GM12878 (cell line): Measurements from ENCODE around the gene PSMC6. TPM values are rescaled to one million over a fixed set of nuclear protein-coding genes. Genes with fewer than 3 reads are reported as not detected.

Experiments used
- ATAC-seq: fragments of 200-7000 bp; cut with Tn5 transposase; 3 replicates; pipeline ENCODE4 v1.9.1; 2020; ENCODE audit warnings: mild to moderate bottlenecking, moderate library complexity
- BruUV-seq: library from RNA; stranded (reverse); fragments of 400-500 nt; replicated peaks from 2 replicates; lab custom pipeline; 2021; lab: Mats Ljungman, UMichigan
- CTCF ChIA-PET: fragments of 300-600 bp; sonication (Branson Sonifier 250); formaldehyde crosslinking; extraction: SDS; loops from one replicate; lab custom pipeline; 2021; ENCODE audit warnings: inconsistent platforms; lab: Yijun Ruan, JAX
- POLR2A ChIA-PET: fragments of 350-600 bp; formaldehyde crosslinking; extraction: SDS; loops from one replicate; lab custom pipeline; 2021; ENCODE audit warnings: inconsistent platforms; lab: Charles Lee
- RAD21 ChIA-PET: fragments of 300-600 bp; sonication (Branson Sonifier 250); formaldehyde crosslinking; loops from one replicate; lab custom pipeline; 2023; ENCODE audit warnings: antibody characterized with exemption; ENCODE audit not compliant: unreplicated experiment; lab: Charles Lee
- SMC1A ChIA-PET: fragments of 300-600 bp; sonication (Branson Sonifier 250); formaldehyde crosslinking; loops from one replicate; lab custom pipeline; 2023; ENCODE audit not compliant: unreplicated experiment, uncharacterized antibody; lab: Charles Lee
- DNase-seq: peaks from one replicate; pipeline ENCODE4 v3.0.0-alpha.2; 2011; ENCODE audit warnings: low read depth, low spot score
- FAIRE-seq: peaks from 3 replicates; lab custom pipeline; 2011; peaks lifted over from hg19 to GRCh38; lab: Jason Lieb, UNC
- H2AFZ ChIP-seq: 2 replicates; pipeline ENCODE4 v1.6.0; 2011; ENCODE audit warnings: low read depth, low read length, control low read depth; ENCODE audit not compliant: control insufficient read depth
- H3K27ac ChIP-seq: 2 replicates; pipeline ENCODE4 v1.5.1; 2011; ENCODE audit warnings: control low read depth; ENCODE audit not compliant: control insufficient read depth, insufficient read depth
- H3K27me3 ChIP-seq, 2 experiments: replicated peaks in 1 of 2; 2 replicates each; pipeline versions ENCODE4 v1.6.0 to v1.6.1; 2011; ENCODE audit warnings: low read length in 1 of 2; ENCODE audit not compliant: control insufficient read depth in 2 of 2, insufficient read depth in 2 of 2
- H3K36me3 ChIP-seq, 2 experiments: 2 replicates each; pipeline ENCODE4 v1.5.1; 2011; ENCODE audit warnings: low read length in 1 of 2; ENCODE audit not compliant: control insufficient read depth in 2 of 2, insufficient read depth in 2 of 2
- H3K4me1 ChIP-seq: 2 replicates; pipeline ENCODE4 v1.6.1; 2011; ENCODE audit warnings: mild to moderate bottlenecking, low read length, moderate library complexity, mixed read lengths; ENCODE audit not compliant: control insufficient read depth, insufficient read depth
- H3K4me2 ChIP-seq: 2 replicates; pipeline ENCODE4 v1.6.0; 2011; ENCODE audit warnings: control low read depth; ENCODE audit not compliant: control insufficient read depth, insufficient read depth
- H3K4me3 ChIP-seq: fragments of 200-600 bp; sonication (generic); 2 replicates; pipeline ENCODE4 v1.5.1; 2016
- H3K79me2 ChIP-seq: 2 replicates; pipeline ENCODE4 v1.6.0; 2011; ENCODE audit warnings: low read length; ENCODE audit not compliant: control insufficient read depth, insufficient read depth
- H3K9ac ChIP-seq: 2 replicates; pipeline ENCODE4 v1.8.0; 2011; ENCODE audit warnings: low read length, control low read depth, mixed read lengths; ENCODE audit not compliant: control insufficient read depth, insufficient read depth
- H3K9me3 ChIP-seq: replicated peaks from 3 replicates; pipeline ENCODE4 v1.5.1; 2011; ENCODE audit warnings: mild to moderate bottlenecking, low read length; ENCODE audit not compliant: control insufficient read depth, insufficient read depth
- H4K20me1 ChIP-seq: 2 replicates; pipeline ENCODE4 v1.6.0; 2011; ENCODE audit not compliant: control insufficient read depth, insufficient read depth
- BCL11A ChIP-seq: IDR thresholded peaks from 2 replicates; pipeline ENCODE4 v1.6.1; 2011; ENCODE audit warnings: low read depth, low read length
- BRCA1 ChIP-seq: IDR thresholded peaks from 2 replicates; pipeline ENCODE4 v1.6.1; 2011; ENCODE audit warnings: low read depth, low read length, improper control_type of control experiment
- CHD1 ChIP-seq: IDR thresholded peaks from 2 replicates; pipeline ENCODE4 v1.6.1; 2012; ENCODE audit warnings: low read depth, low read length, improper control_type of control experiment
- ETV6 ChIP-seq, 2 experiments: fragments of 450-650 bp in 1 of 2; IDR thresholded peaks in 1 of 2; conservative IDR thresholded peaks in 1 of 2; 2 replicates each; pipeline ENCODE4 v1.6.1; 2014; ENCODE audit warnings: antibody characterized with exemption in 1 of 2, borderline replicate concordance in 1 of 2, low read depth in 1 of 2, mild to moderate bottlenecking in 1 of 2, moderate library complexity in 1 of 2
- HCFC1 ChIP-seq: fragments of 150-350 bp; IDR thresholded peaks from 2 replicates; pipeline ENCODE4 v1.6.1; 2014; ENCODE audit warnings: low read length
- HDAC2 ChIP-seq: fragments of 200-600 bp; sonication (generic); IDR thresholded peaks from 2 replicates; pipeline ENCODE4 v1.6.1; 2017
- IKZF2 ChIP-seq, 2 experiments: fragments of 450-650 bp; IDR thresholded peaks; 2 replicates each; pipeline ENCODE4 v1.6.1; 2017; ENCODE audit warnings: mild to moderate bottlenecking in 2 of 2, moderate library complexity in 2 of 2
- MYB ChIP-seq: fragments of 150-350 bp; IDR thresholded peaks from 2 replicates; pipeline ENCODE4 v1.6.1; 2014; ENCODE audit warnings: mild to moderate bottlenecking, low read depth, low read length, borderline replicate concordance
- NR2C1 ChIP-seq: fragments of 450-650 bp; IDR thresholded peaks from 2 replicates; pipeline ENCODE4 v1.6.1; 2017; ENCODE audit warnings: antibody characterized with exemption, mild to moderate bottlenecking, moderate library complexity
- NRF1 ChIP-seq: conservative IDR thresholded peaks from 2 replicates; pipeline ENCODE4 v1.6.1; 2011; ENCODE audit warnings: mild to moderate bottlenecking, low read depth, low read length, improper control_type of control experiment
- POLR2AphosphoS2 ChIP-seq: IDR thresholded peaks from 2 replicates; pipeline ENCODE4 v1.6.1; 2011; ENCODE audit warnings: low read depth, mild to moderate bottlenecking, low read length, improper control_type of control experiment, moderate library complexity
- RAD51 ChIP-seq: fragments of 450-650 bp; IDR thresholded peaks from 2 replicates; pipeline ENCODE4 v1.6.1; 2016; ENCODE audit warnings: moderate library complexity, mild to moderate bottlenecking, inconsistent platforms
- SMARCA5 ChIP-seq: fragments of 450-650 bp; IDR thresholded peaks from 2 replicates; pipeline ENCODE4 v1.6.1; 2017; ENCODE audit warnings: mild to moderate bottlenecking
- ZSCAN29 ChIP-seq: fragments of 450-650 bp; IDR thresholded peaks from 2 replicates; pipeline ENCODE4 v1.6.1; 2017; ENCODE audit warnings: mild to moderate bottlenecking, moderate library complexity
- WGBS: methylation state at CpG from one replicate; pipeline ENCODE4 v1.1.6; 2016; ENCODE audit warnings: low lambda C conversion rate; ENCODE audit not compliant: insufficient replicate concordance, insufficient coverage; ENCODE audit errors: missing lambda C conversion rate; 5-methylcytosine and 5-hydroxymethylcytosine counted together
- in situ Hi-C: fragments of 300-500 bp; cut with MboI; formaldehyde crosslinking; loops from 9 replicates; pipeline ENCODE4 v1.14.3; 2018; ENCODE audit warnings: mixed read lengths
- intact Hi-C: fragments of 100-400 bp; cut with micrococcal nuclease; formaldehyde crosslinking; loops from one replicate; pipeline ENCODE4 v1.14.2; 2022; ENCODE audit not compliant: unreplicated experiment
- polyA plus RNA-seq, 11 experiments: library from polyadenylated mRNA; depleted of rRNA in 4 of 11; unstranded in 6 of 11; stranded (reverse) in 5 of 11; fragments of >200 nt; fragmentation: Nextera tagmentation in 4 of 11; fragmentation: Illumina TruSeq in 1 of 11; extraction: Ambion mirVana in 4 of 11; extraction: Trizol in 1 of 11; gene quantifications; 1 replicate in 1 of 11; 2 replicates in 10 of 11; pipeline versions ENCODE4 v1.2.1 to v1.2.3, GENCODE V29; 2011 to 2016; ENCODE audit warnings: inconsistent platforms in 2 of 11, missing spikeins in 2 of 11, low read depth in 1 of 11
- total RNA-seq, 4 experiments: library from RNA; depleted of rRNA in 3 of 4; stranded (reverse); fragments of >200 nt in 3 of 4; fragmentation: Illumina TruSeq in 1 of 4; extraction: Trizol in 1 of 4; gene quantifications; 2 replicates each; pipeline versions ENCODE4 v1.2.1 to v1.2.3, GENCODE V29; 2013 to 2021
- TF ChIP-seq, protein P1 (sequence below): IDR thresholded peaks from 2 replicates; pipeline ENCODE4 v1.6.1; 2011; ENCODE audit warnings: borderline replicate concordance, low read depth, mild to moderate bottlenecking, moderate library complexity, mixed read lengths, low read length; ENCODE audit not compliant: insufficient read depth; ENCODE audit errors: extremely low read length

Gene PSMC6
- total and polyA plus RNA-seq, 10 of the 15 experiments (the other 5 are each of a cell fraction or from before 2014, with no cell fraction given), result 71.4 to 192 (median 153) TPM

DNA sequence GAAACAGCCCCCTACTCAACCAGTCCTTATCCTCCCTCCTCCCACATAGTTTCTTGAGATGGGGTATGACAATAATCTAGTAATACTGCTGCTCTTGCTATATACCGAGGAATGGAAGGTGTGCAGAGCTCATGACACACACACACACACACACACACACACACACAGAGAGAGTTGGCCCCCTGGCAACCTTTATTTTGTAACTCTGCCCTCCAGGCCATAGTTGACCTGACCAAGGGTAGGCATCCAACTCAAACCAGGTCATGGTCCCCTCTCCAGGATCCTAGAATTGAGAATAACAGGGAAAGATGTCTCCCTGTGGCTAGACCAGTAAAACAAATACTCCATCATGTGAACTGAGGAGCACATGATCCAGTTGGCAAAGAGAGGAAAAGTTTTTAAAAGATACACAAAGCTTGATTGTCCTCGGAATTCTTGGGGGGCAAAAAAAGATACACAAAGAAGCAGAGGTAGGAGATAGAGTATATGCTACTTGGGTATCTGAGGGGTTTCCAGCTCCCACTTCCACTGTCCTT lies 22.9 kb upstream of the PSMC6 start:
- Histone ChIP-seq H4K20me1 (no peaks in the 10 kb centered on the region; the same call in 1 of the 2 replicates), H3K9ac (no peak overlapping the region), H3K27ac (no peak overlapping the region), H3K9me3 (no peaks in the 10 kb centered on the region), H3K4me3 (no peak overlapping the region), H3K36me3 (peaks cover 0 to 5% of the 10 kb centered on the region in 2 experiments; a peak in 2 of 4 replicates), H3K79me2 (peaks cover 58% of the 10 kb centered on the region), H2AFZ (no peak overlapping the region), H3K4me1 (no peaks in the 10 kb centered on the region; the same call in 1 of the 2 replicates), H3K27me3 (no peaks in the 10 kb centered on the region), H3K4me2 (no peak overlapping the region)
- ATAC-seq (peak; percentile 15; the same call in 2 of the 3 replicates), DNase-seq (no peak), FAIRE-seq (no peak)
- in situ Hi-C loops, result no loop called here
- RAD21 ChIA-PET, result interaction anchor here (1.5 to 1.6 kb wide), 2 partner anchors 16 to 42 kb away, joined by 4 read pairs; no protein-coding TSS in a partner anchor
- POLR2A ChIA-PET, result interaction anchor here (1.0 kb wide), 1 partner anchor 11 kb away, joined by 3 read pairs; the partner anchor contains the start of gene ERO1A
- 96% methylated on average over 2 of the region's 2 CpGs for WGBS
- intact Hi-C loops, result no loop called here
- SMC1A ChIA-PET, result interaction anchor here (0.6 to 1.5 kb wide), 7 partner anchors 14 to 384 kb away, joined by 3 to 4 read pairs (median 3); no protein-coding TSS in a partner anchor
- BruUV-seq, result no TSS peak
- no peak for TF ChIP-seq HCFC1
- no peak for TF ChIP-seq BCL11A
- no peak for TF ChIP-seq MYB
- TF ChIP-seq RAD51, result peak; percentile 58
- no peak for TF ChIP-seq CHD1
- CTCF ChIA-PET, result interaction anchor here (0.7 to 1.5 kb wide), 7 partner anchors 8 to 384 kb away, joined by 3 to 5 read pairs (median 3); no protein-coding TSS in a partner anchor

GRCh38 chr14:52686176-52686575 lies 20.8 kb upstream of the PSMC6 start:
- Histone ChIP-seq H2AFZ (no peak overlapping the region), H3K9me3 (no peaks in the 10 kb centered on the region), H3K4me1 (no peaks in the 10 kb centered on the region; the same call in 1 of the 2 replicates), H4K20me1 (peaks cover 2% of the 10 kb centered on the region), H3K4me3 (no peak overlapping the region), H3K79me2 (peaks cover 77% of the 10 kb centered on the region), H3K9ac (no peak overlapping the region), H3K27me3 (no peaks in the 10 kb centered on the region), H3K4me2 (peak overlapping the region; percentile 7), H3K27ac (no peak overlapping the region), H3K36me3 (peaks cover 0 to 5% of the 10 kb centered on the region in 2 experiments; a peak in 2 of 4 replicates)
- WGBS, result 100% methylated on average over 1 of the region's 1 CpG
- BruUV-seq, result no TSS peak
- ChIA-PET RAD21 (interaction anchor here (1.5 kb wide), 1 partner anchor 37 kb away, joined by 3 read pairs; no protein-coding TSS in a partner anchor), SMC1A (interaction anchor here (1.0 to 1.7 kb wide), 2 partner anchors 13 to 15 kb away, joined by 3 to 6 read pairs; no protein-coding TSS in a partner anchor), CTCF (no interaction called here), POLR2A (no interaction called here)
- DNase-seq, result no peak
- no peak for FAIRE-seq
- ATAC-seq, result peak; percentile 49
- intact Hi-C loops, result no loop called here
- in situ Hi-C loops, result no loop called here
- TF ChIP-seq IKZF2 (IDR thresholded peaks at IDR 0.05), result no peak
- TF ChIP-seq NR2C1, result no peak
- TF ChIP-seq SMARCA5, result no peak
- TF ChIP-seq MYB, result no peak
- no peak for TF ChIP-seq ZSCAN29
- TF ChIP-seq HDAC2, result no peak
- TF ChIP-seq NRF1, result no peak
- TF ChIP-seq ETV6 (conservative IDR thresholded peaks at IDR 0.05 in 1 of 2, IDR thresholded peaks at IDR 0.05 in 1 of 2; ENCODE audit: borderline replicate concordance in 1 of 2, low read depth in 1 of 2), result no peak
- no peak for TF ChIP-seq BRCA1
- TF ChIP-seq, protein P1, sequence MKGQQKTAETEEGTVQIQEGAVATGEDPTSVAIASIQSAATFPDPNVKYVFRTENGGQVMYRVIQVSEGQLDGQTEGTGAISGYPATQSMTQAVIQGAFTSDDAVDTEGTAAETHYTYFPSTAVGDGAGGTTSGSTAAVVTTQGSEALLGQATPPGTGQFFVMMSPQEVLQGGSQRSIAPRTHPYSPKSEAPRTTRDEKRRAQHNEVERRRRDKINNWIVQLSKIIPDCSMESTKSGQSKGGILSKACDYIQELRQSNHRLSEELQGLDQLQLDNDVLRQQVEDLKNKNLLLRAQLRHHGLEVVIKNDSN, result no peak
- no peak for TF ChIP-seq POLR2AphosphoS2
